ENCODE results near the gene SELPLG. TPM values are rescaled to one million over a fixed set of nuclear protein-coding genes. Genes with fewer than 3 reads are reported as not detected.
"Not testable (repeated sequence)": the region's sequence is repeated elsewhere in the genome, so short reads cannot be mapped to it uniquely, and the experiment has no call there.

The SELPLG gene
- total RNA-seq, 1 experiment from 2014 or later: 0.34 TPM

GRCh38 chr12:108576660-108577234, 56.9 kb downstream of the SELPLG start:
- POLR2A ChIA-PET (ENCODE audit: low non-redundant PET): no interaction called here
- H3K27me3 ChIP-seq (replicated peaks; ENCODE audit: insufficient read depth, low read depth, low read length, poor library complexity): no peaks in the 10 kb centered on the region
- no TSS peak for BruUV-seq (replicated peaks)
- no peaks in the 10 kb centered on the region for H3K4me1 ChIP-seq (ENCODE audit: insufficient read depth, low read length, poor library complexity, severe bottlenecking)
- CTCF ChIA-PET: interaction anchor here (0.5 kb wide), 1 partner anchor 65 kb away, joined by 8 read pairs; no protein-coding TSS in a partner anchor
- no peak for DNase-seq (ENCODE audit: low spot score)
- no peak overlapping the region for H3K4me3 ChIP-seq (ENCODE audit: low read depth, low read length, poor library complexity, severe bottlenecking)
- TF ChIP-seq EZH2 (IDR thresholded peaks at IDR 0.05; ENCODE audit: borderline replicate concordance, low read depth, low read length, poor library complexity, severe bottlenecking) (no peak), CTCF (conservative IDR thresholded peaks at IDR 0.05; ENCODE audit: low read depth, low read length) (no peak)
- intact Hi-C loops (cut with micrococcal nuclease; ENCODE audit: unreplicated experiment): no loop called here
- no peaks in the 10 kb centered on the region for H3K36me3 ChIP-seq (ENCODE audit: insufficient read depth, low read length, poor library complexity, severe bottlenecking)
- no peak overlapping the region for H3K27ac ChIP-seq (ENCODE audit: low read depth, low read length, poor library complexity, severe bottlenecking)
- no peaks in the 10 kb centered on the region for H3K9me3 ChIP-seq (ENCODE audit: low read depth, low read length, poor library complexity, severe bottlenecking)

- TF ChIP-seq EZH2 (IDR thresholded peaks at IDR 0.05; ENCODE audit: borderline replicate concordance, low read depth, low read length, poor library complexity, severe bottlenecking) (no peak), CTCF (conservative IDR thresholded peaks at IDR 0.05; ENCODE audit: low read depth, low read length) (no peak)
- H3K4me1 ChIP-seq (ENCODE audit: insufficient read depth, low read length, poor library complexity, severe bottlenecking): no peaks in the 10 kb centered on the region
- H3K27ac ChIP-seq (ENCODE audit: low read depth, low read length, poor library complexity, severe bottlenecking): no peak overlapping the region
- DNase-seq (ENCODE audit: low spot score): no peak
- H3K4me3 ChIP-seq (ENCODE audit: low read depth, low read length, poor library complexity, severe bottlenecking): no peak overlapping the region
- ChIA-PET POLR2A (ENCODE audit: low non-redundant PET) (no interaction called here), CTCF (no interaction called here)
- no peaks in the 10 kb centered on the region for H3K27me3 ChIP-seq (replicated peaks; ENCODE audit: insufficient read depth, low read depth, low read length, poor library complexity)
- H3K36me3 ChIP-seq (ENCODE audit: insufficient read depth, low read length, poor library complexity, severe bottlenecking): no peaks in the 10 kb centered on the region
- no TSS peak for BruUV-seq (replicated peaks)
- H3K9me3 ChIP-seq (ENCODE audit: low read depth, low read length, poor library complexity, severe bottlenecking): no peaks in the 10 kb centered on the region
- intact Hi-C loops (cut with micrococcal nuclease; ENCODE audit: unreplicated experiment): no loop called here
Observed at GRCh38 chr12:108575199-108575912, 58.3 kb downstream of the SELPLG start.

GRCh38 chr12:108574276-108574675, 59.4 kb downstream of the SELPLG start:
- BruUV-seq (replicated peaks); CTCF ChIA-PET; H3K27ac ChIP-seq (ENCODE audit: low read depth, low read length, poor library complexity, severe bottlenecking); H3K4me1 ChIP-seq (ENCODE audit: insufficient read depth, low read length, poor library complexity, severe bottlenecking); DNase-seq (ENCODE audit: low spot score); H3K4me3 ChIP-seq (ENCODE audit: low read depth, low read length, poor library complexity, severe bottlenecking); H3K36me3 ChIP-seq (ENCODE audit: insufficient read depth, low read length, poor library complexity, severe bottlenecking); intact Hi-C loops (cut with micrococcal nuclease; ENCODE audit: unreplicated experiment); H3K27me3 ChIP-seq (replicated peaks; ENCODE audit: insufficient read depth, low read depth, low read length, poor library complexity); H3K9me3 ChIP-seq (ENCODE audit: low read depth, low read length, poor library complexity, severe bottlenecking): not testable (repeated sequence)
- POLR2A ChIA-PET (ENCODE audit: low non-redundant PET): interaction anchor here (0.7 kb wide), 1 partner anchor 43 kb away, joined by 15 read pairs; no protein-coding TSS in a partner anchor

All from A673 (cell line).